Activated CD4-positive, alpha-beta T cell treated with anti-CD3 and anti-CD28 coated beads, Interleukin-2, amount 10 ng/mL, durations not matched to agents 24 days and 14 days (primary cell): ENCODE results near the gene SEMG1. TPM values are rescaled to one million over a fixed set of nuclear protein-coding genes. Genes with fewer than 3 reads are reported as not detected.

ENCODE experiments used
- DNase-seq: peaks from one replicate; pipeline ENCODE4 v3.0.0; 2022
- H3K27ac Mint-ChIP-seq: one replicate; pipeline ENCODE4 v1.8.0; 2022; ENCODE audit warnings: mild to moderate bottlenecking, mixed read lengths
- H3K27me3 Mint-ChIP-seq: one replicate; pipeline ENCODE4 v1.8.0; 2022; ENCODE audit warnings: mixed read lengths
- H3K36me3 Mint-ChIP-seq: one replicate; pipeline ENCODE4 v1.8.0; 2022; ENCODE audit warnings: low read depth, mild to moderate bottlenecking, mixed read lengths
- H3K4me1 Mint-ChIP-seq: one replicate; pipeline ENCODE4 v1.8.0; 2021; ENCODE audit warnings: mixed read lengths
- H3K4me3 Mint-ChIP-seq: one replicate; pipeline ENCODE4 v1.8.0; 2022; ENCODE audit warnings: mild to moderate bottlenecking, moderate library complexity, mixed read lengths
- H3K9me3 Mint-ChIP-seq: one replicate; pipeline ENCODE4 v1.8.0; 2021; ENCODE audit warnings: mixed read lengths
- intact Hi-C: fragments of 100-400 bp; cut with micrococcal nuclease; formaldehyde crosslinking; loops from one replicate; pipeline ENCODE4 v1.15.1; 2023
- total RNA-seq: library from RNA; stranded (reverse); gene quantifications from 2 replicates; pipeline ENCODE4 v1.2.3, GENCODE V29; 2022

Gene SEMG1
- total RNA-seq, result not detected in 2 replicates

GRCh38 chr20:45206725-45207124 lies at the start of gene SEMG1:
SEMG1 (plus strand) TSS chr20:45207033; CDS start chr20:45207054, 21 bp downstream.
- no peak within 1 kb of the TSS for H3K27ac Mint-ChIP-seq
- no peak for DNase-seq
- intact Hi-C loops, result no loop called here
- no peak within 1 kb of the TSS for H3K4me3 Mint-ChIP-seq
- H3K27me3 Mint-ChIP-seq, result peaks cover 28% of the 10 kb centered on the region
- no peaks in the 10 kb centered on the region for H3K36me3 Mint-ChIP-seq
- no peaks in the 10 kb centered on the region for H3K4me1 Mint-ChIP-seq
- H3K9me3 Mint-ChIP-seq, result no peaks in the 10 kb centered on the region

GRCh38 chr20:45157962-45158361 lies 48.9 kb upstream of the SEMG1 start:
- intact Hi-C loops, result no loop called here
- H3K4me3 Mint-ChIP-seq, result no peak overlapping the region
- no peak for DNase-seq
- H3K27ac Mint-ChIP-seq, result no peak overlapping the region
- peaks cover 11% of the 10 kb centered on the region for H3K9me3 Mint-ChIP-seq
- H3K36me3 Mint-ChIP-seq, result no peaks in the 10 kb centered on the region
- no peaks in the 10 kb centered on the region for H3K4me1 Mint-ChIP-seq
- H3K27me3 Mint-ChIP-seq, result peaks cover 19% of the 10 kb centered on the region

- Mint-ChIP-seq H3K36me3 (no peaks in the 10 kb centered on the region), H3K27ac (no peak overlapping the region), H3K27me3 (peaks cover 31% of the 10 kb centered on the region), H3K9me3 (peaks cover 24% of the 10 kb centered on the region), H3K4me3 (no peak overlapping the region), H3K4me1 (no peaks in the 10 kb centered on the region)
- intact Hi-C loops, result no loop called here
- no peak for DNase-seq
Observed at GRCh38 chr20:45163083-45163803, 43.6 kb upstream of the SEMG1 start.

- no peak overlapping the region for H3K27ac Mint-ChIP-seq
- intact Hi-C loops, result no loop called here
- H3K27me3 Mint-ChIP-seq, result peaks cover 30% of the 10 kb centered on the region
- H3K36me3 Mint-ChIP-seq, result no peaks in the 10 kb centered on the region
- no peaks in the 10 kb centered on the region for H3K4me1 Mint-ChIP-seq
- DNase-seq, result no peak
- peaks cover 19% of the 10 kb centered on the region for H3K9me3 Mint-ChIP-seq
- no peak overlapping the region for H3K4me3 Mint-ChIP-seq
Observed at GRCh38 chr20:45164906-45165305, 41.9 kb upstream of the SEMG1 start.

- H3K27me3 Mint-ChIP-seq, result peaks cover 23% of the 10 kb centered on the region
- intact Hi-C loops, result no loop called here
- no peak overlapping the region for H3K4me3 Mint-ChIP-seq
- peaks cover 4% of the 10 kb centered on the region for H3K9me3 Mint-ChIP-seq
- DNase-seq, result no peak
- H3K27ac Mint-ChIP-seq, result no peak overlapping the region
- H3K36me3 Mint-ChIP-seq, result no peaks in the 10 kb centered on the region
- H3K4me1 Mint-ChIP-seq, result no peaks in the 10 kb centered on the region
Observed at GRCh38 chr20:45173522-45173921, 33.3 kb upstream of the SEMG1 start.

- Mint-ChIP-seq H3K4me3 (no peak within 1 kb of the TSS), H3K27me3 (peaks cover 21% of the 10 kb centered on the region), H3K9me3 (no peaks in the 10 kb centered on the region), H3K27ac (no peak within 1 kb of the TSS), H3K36me3 (no peaks in the 10 kb centered on the region), H3K4me1 (peaks cover under 1% of the 10 kb centered on the region)
- no peak for DNase-seq
- intact Hi-C loops, result no loop called here
Observed at GRCh38 chr20:45174434-45175364, 32.1 kb upstream of the SEMG1 start, which contains the start of gene PI3. PI3 (plus strand) TSS chr20:45174902; CDS start chr20:45174923, 21 bp downstream.

- Mint-ChIP-seq H3K36me3 (no peaks in the 10 kb centered on the region), H3K4me3 (no peak overlapping the region), H3K27ac (no peak overlapping the region), H3K9me3 (no peaks in the 10 kb centered on the region), H3K27me3 (peaks cover 8% of the 10 kb centered on the region), H3K4me1 (peaks cover 3% of the 10 kb centered on the region)
- intact Hi-C loops, result no loop called here
- DNase-seq, result no peak
Observed at GRCh38 chr20:45176526-45177267, 30.1 kb upstream of the SEMG1 start.

GRCh38 chr20:45179166-45179565 lies 27.7 kb upstream of the SEMG1 start:
- intact Hi-C loops, result no loop called here
- Mint-ChIP-seq H3K4me1 (peaks cover 3% of the 10 kb centered on the region), H3K27me3 (peaks cover 2% of the 10 kb centered on the region), H3K36me3 (no peaks in the 10 kb centered on the region), H3K9me3 (no peaks in the 10 kb centered on the region), H3K27ac (no peak overlapping the region), H3K4me3 (no peak overlapping the region)
- DNase-seq, result no peak

GRCh38 chr20:45181639-45182038 lies 25.2 kb upstream of the SEMG1 start:
- DNase-seq, result no peak
- intact Hi-C loops, result no loop called here
- Mint-ChIP-seq H3K27ac (no peak overlapping the region), H3K4me3 (no peak overlapping the region), H3K27me3 (peaks cover 7% of the 10 kb centered on the region), H3K36me3 (no peaks in the 10 kb centered on the region), H3K4me1 (peaks cover 3% of the 10 kb centered on the region), H3K9me3 (no peaks in the 10 kb centered on the region)

- intact Hi-C loops, result no loop called here
- no peak overlapping the region for H3K4me3 Mint-ChIP-seq
- peaks cover 3% of the 10 kb centered on the region for H3K4me1 Mint-ChIP-seq
- H3K27ac Mint-ChIP-seq, result no peak overlapping the region
- no peak for DNase-seq
- H3K9me3 Mint-ChIP-seq, result no peaks in the 10 kb centered on the region
- H3K36me3 Mint-ChIP-seq, result no peaks in the 10 kb centered on the region
- H3K27me3 Mint-ChIP-seq, result peaks cover 8% of the 10 kb centered on the region
Observed at GRCh38 chr20:45183084-45183483, 23.7 kb upstream of the SEMG1 start.

- Mint-ChIP-seq H3K9me3 (no peaks in the 10 kb centered on the region), H3K4me3 (no peak overlapping the region), H3K36me3 (no peaks in the 10 kb centered on the region), H3K27me3 (peaks cover 14% of the 10 kb centered on the region), H3K4me1 (no peaks in the 10 kb centered on the region), H3K27ac (no peak overlapping the region)
- no peak for DNase-seq
- intact Hi-C loops, result no loop called here
Observed at GRCh38 chr20:45187693-45188092, 19.1 kb upstream of the SEMG1 start.

- Mint-ChIP-seq H3K9me3 (no peaks in the 10 kb centered on the region), H3K4me3 (no peak overlapping the region), H3K27ac (no peak overlapping the region), H3K27me3 (peaks cover 14% of the 10 kb centered on the region), H3K36me3 (no peaks in the 10 kb centered on the region), H3K4me1 (no peaks in the 10 kb centered on the region)
- DNase-seq, result no peak
- intact Hi-C loops, result no loop called here
Observed at GRCh38 chr20:45189067-45189609, 17.7 kb upstream of the SEMG1 start.

- Mint-ChIP-seq H3K4me3 (no peak overlapping the region), H3K4me1 (no peaks in the 10 kb centered on the region), H3K36me3 (no peaks in the 10 kb centered on the region), H3K27me3 (peaks cover 13% of the 10 kb centered on the region), H3K9me3 (no peaks in the 10 kb centered on the region), H3K27ac (no peak overlapping the region)
- DNase-seq, result no peak
- intact Hi-C loops, result no loop called here
Observed at GRCh38 chr20:45189861-45190260, 17.0 kb upstream of the SEMG1 start.
